ENCODE measurements around the gene RASAL1.

Gene RASAL1

GRCh38 chr12:113095405-113095804 is 40.2 kb downstream of the RASAL1 start:
- no peak for DNase-seq (ENCODE audit: low spot score)

GRCh38 chr12:113094738-113095137 is 40.8 kb downstream of the RASAL1 start:
- DNase-seq (ENCODE audit: low spot score) = no peak

- no peak for DNase-seq (ENCODE audit: low spot score)
Observed at GRCh38 chr12:113093409-113094101, 42.0 kb downstream of the RASAL1 start.

GRCh38 chr12:113092607-113093408 is 42.8 kb downstream of the RASAL1 start:
- DNase-seq (ENCODE audit: low spot score) = no peak

GRCh38 chr12:113091506-113091905 is 44.1 kb downstream of the RASAL1 start:
- DNase-seq (ENCODE audit: low spot score) = no peak

- DNase-seq (ENCODE audit: low spot score) = no peak
Observed at GRCh38 chr12:113090740-113091139, 44.8 kb downstream of the RASAL1 start.

GRCh38 chr12:113089839-113090238 is 45.7 kb downstream of the RASAL1 start:
- DNase-seq (ENCODE audit: low spot score) = no peak

GRCh38 chr12:113088971-113089756 is 46.4 kb downstream of the RASAL1 start:
- no peak for DNase-seq (ENCODE audit: low spot score)

GRCh38 chr12:113088037-113088436 is 47.5 kb downstream of the RASAL1 start:
- DNase-seq (ENCODE audit: low spot score) = no peak

- DNase-seq (ENCODE audit: low spot score) = no peak
Observed at GRCh38 chr12:113087193-113087592, 48.4 kb downstream of the RASAL1 start.

- no peak for DNase-seq (ENCODE audit: low spot score)
Observed at GRCh38 chr12:113086249-113087164, 49.1 kb downstream of the RASAL1 start.

- DNase-seq (ENCODE audit: low spot score) = no peak
Observed at GRCh38 chr12:113083863-113084435, 51.6 kb downstream of the RASAL1 start.

GRCh38 chr12:113082486-113083148 is 52.9 kb downstream of the RASAL1 start:
- DNase-seq (ENCODE audit: low spot score) = no peak

GRCh38 chr12:113081873-113082272 is 53.7 kb downstream of the RASAL1 start:
- no peak for DNase-seq (ENCODE audit: low spot score)

GRCh38 chr12:113077859-113078255 is 57.7 kb downstream of the RASAL1 start:
- DNase-seq (ENCODE audit: low spot score) = no peak

GRCh38 chr12:113077057-113077858 is 58.3 kb downstream of the RASAL1 start:
- no peak for DNase-seq (ENCODE audit: low spot score)

- no peak for DNase-seq (ENCODE audit: low spot score)
Observed at GRCh38 chr12:113075137-113075683, 60.4 kb downstream of the RASAL1 start.

- DNase-seq (ENCODE audit: low spot score) = no peak
Observed at GRCh38 chr12:113073586-113073985, 62.0 kb downstream of the RASAL1 start.

- DNase-seq (ENCODE audit: low spot score) = no peak
Observed at GRCh38 chr12:113072136-113072535, 63.4 kb downstream of the RASAL1 start.

All from pons (tissue), 1 donor.